GM23338 (cell line): ENCODE results near the gene RIN3. TPM values are rescaled to one million over a fixed set of nuclear protein-coding genes. Genes with fewer than 3 reads are reported as not detected.

ENCODE experiments used
- ATAC-seq: fragments of 200-7000 bp; cut with Tn5 transposase; 3 replicates; pipeline ENCODE4 v1.9.1; 2020
- DNase-seq: peaks from one replicate; pipeline ENCODE4 v3.0.0-alpha.2; 2015; ENCODE audit warnings: low spot score
- H2AFZ ChIP-seq: fragments of 200-600 bp; sonication (generic); 2 replicates; pipeline ENCODE4 v1.8.0; 2016; ENCODE audit warnings: antibody characterized with exemption, mild to moderate bottlenecking, moderate library complexity
- H3F3A ChIP-seq: fragments of 200-600 bp; sonication (generic); replicated peaks from 2 replicates; pipeline ENCODE4 v1.8.0; 2017; ENCODE audit warnings: antibody characterized with exemption, mixed run types, low read depth
- H3K27ac ChIP-seq: fragments of 200-600 bp; sonication (generic); 2 replicates; pipeline ENCODE4 v1.6.1; 2016; ENCODE audit warnings: low read depth
- H3K27me3 ChIP-seq: fragments of 200-600 bp; sonication (generic); 2 replicates; pipeline ENCODE4 v1.8.0; 2016; ENCODE audit warnings: mild to moderate bottlenecking, mixed run types, moderate library complexity; ENCODE audit not compliant: insufficient read depth
- H3K36me3 ChIP-seq: fragments of 200-600 bp; sonication (generic); 2 replicates; pipeline ENCODE4 v1.8.0; 2016; ENCODE audit warnings: mild to moderate bottlenecking; ENCODE audit not compliant: insufficient read depth
- H3K4me1 ChIP-seq: fragments of 200-600 bp; sonication (generic); 2 replicates; pipeline ENCODE4 v1.8.0; 2016; ENCODE audit warnings: mild to moderate bottlenecking, moderate library complexity; ENCODE audit not compliant: insufficient read depth
- H3K4me2 ChIP-seq: fragments of 200-600 bp; sonication (generic); 2 replicates; pipeline ENCODE4 v1.7.1; 2017; ENCODE audit warnings: mixed run types
- H3K4me3 ChIP-seq: fragments of 200-600 bp; sonication (generic); 2 replicates; pipeline ENCODE4 v1.6.1; 2016; ENCODE audit warnings: mixed run types
- H3K79me2 ChIP-seq: fragments of 200-600 bp; sonication (generic); replicated peaks from 2 replicates; pipeline ENCODE4 v1.8.0; 2017; ENCODE audit warnings: mild to moderate bottlenecking; ENCODE audit not compliant: insufficient read depth
- H3K9me2 ChIP-seq: fragments of 200-600 bp; sonication (generic); 2 replicates; pipeline ENCODE4 v1.8.0; 2017; ENCODE audit not compliant: insufficient read depth
- H4K20me1 ChIP-seq: fragments of 200-600 bp; sonication (generic); replicated peaks from 2 replicates; pipeline ENCODE4 v1.8.0; 2017; ENCODE audit warnings: mild to moderate bottlenecking; ENCODE audit not compliant: insufficient read depth
- H3K27ac Mint-ChIP-seq: 2 replicates; pipeline ENCODE4 v1.8.0; 2020; ENCODE audit warnings: inconsistent platforms, mild to moderate bottlenecking, moderate library complexity, mixed read lengths
- H3K27me3 Mint-ChIP-seq: 3 replicates; pipeline ENCODE4 v1.8.0; 2022; ENCODE audit warnings: low read depth, mild to moderate bottlenecking, moderate library complexity, mixed read lengths, inconsistent platforms; ENCODE audit not compliant: insufficient read depth, poor library complexity
- H3K36me3 Mint-ChIP-seq: 3 replicates; pipeline ENCODE4 v1.8.0; 2021; ENCODE audit warnings: low read depth, mild to moderate bottlenecking, inconsistent platforms, moderate library complexity, mixed read lengths
- H3K4me1 Mint-ChIP-seq: 3 replicates; pipeline ENCODE4 v1.8.0; 2020; ENCODE audit warnings: mild to moderate bottlenecking, inconsistent platforms, mixed read lengths
- H3K4me3 Mint-ChIP-seq: 3 replicates; pipeline ENCODE4 v1.8.0; 2021; ENCODE audit warnings: moderate library complexity, mild to moderate bottlenecking, inconsistent platforms, mixed read lengths
- H3K9me3 Mint-ChIP-seq: 3 replicates; pipeline ENCODE4 v1.8.0; 2020; ENCODE audit warnings: moderate library complexity, mild to moderate bottlenecking, inconsistent platforms, mixed read lengths
- CREB1 ChIP-seq: fragments of 250-450 bp; sonication (Bioruptor Pico); IDR thresholded peaks from 2 replicates; pipeline ENCODE4 v1.5.0; 2020; ENCODE audit warnings: low read depth, mild to moderate bottlenecking, moderate library complexity
- EZH2 ChIP-seq: fragments of 200-600 bp; sonication (generic); IDR thresholded peaks from one replicate; pipeline ENCODE4 v1.8.0; 2017; ENCODE audit warnings: antibody characterized with exemption, mild to moderate bottlenecking, low read depth; ENCODE audit not compliant: unreplicated experiment
- EZH2phosphoT487 ChIP-seq: fragments of 200-600 bp; sonication (generic); IDR thresholded peaks from one replicate; pipeline ENCODE4 v1.8.1; 2018; ENCODE audit warnings: antibody characterized with exemption; ENCODE audit not compliant: unreplicated experiment
- JUNB ChIP-seq: IDR thresholded peaks from one replicate; pipeline ENCODE4 v1.6.1; 2016; ENCODE audit warnings: antibody characterized with exemption; ENCODE audit not compliant: unreplicated experiment
- NANOG ChIP-seq: IDR thresholded peaks from 2 replicates; pipeline ENCODE4 v1.6.1; 2016; ENCODE audit warnings: antibody characterized with exemption, borderline replicate concordance
- POLR2AphosphoS5 ChIP-seq: IDR thresholded peaks from 2 replicates; pipeline ENCODE4 v1.6.1; 2016; ENCODE audit warnings: antibody characterized with exemption, low read depth
- REST ChIP-seq: IDR thresholded peaks from one replicate; pipeline ENCODE4 v1.6.1; 2018; ENCODE audit warnings: antibody characterized with exemption; ENCODE audit not compliant: unreplicated experiment
- STAT1 ChIP-seq: IDR thresholded peaks from one replicate; pipeline ENCODE4 v1.6.1; 2016; ENCODE audit warnings: antibody characterized with exemption; ENCODE audit not compliant: unreplicated experiment
- ZNF114 ChIP-seq: fragments of 250-450 bp; sonication (Bioruptor Pico); IDR thresholded peaks from 2 replicates; pipeline ENCODE4 v1.5.0; 2020; ENCODE audit warnings: mild to moderate bottlenecking, moderate library complexity
- ZNF331 ChIP-seq: fragments of 250-450 bp; sonication (Bioruptor Pico); IDR thresholded peaks from 2 replicates; pipeline ENCODE4 v1.5.0; 2020; ENCODE audit warnings: low read depth, mild to moderate bottlenecking, moderate library complexity
- polyA plus RNA-seq: library from polyadenylated mRNA; unstranded; fragments of >200 nt; fragmentation: Nextera tagmentation; extraction: Ambion mirVana; gene quantifications from 2 replicates; pipeline ENCODE4 v1.2.1, GENCODE V29; 2016
- total RNA-seq: library from RNA; depleted of rRNA; stranded (reverse); fragments of >200 nt; shearing (Covaris generic); gene quantifications from 2 replicates; pipeline ENCODE4 v1.2.3, GENCODE V29; 2014
- TF ChIP-seq, protein P1 (sequence below): IDR thresholded peaks from 2 replicates; pipeline ENCODE4 v1.6.1; 2016; ENCODE audit warnings: antibody characterized with exemption
- TF ChIP-seq, protein P2 (sequence below): fragments of 250-450 bp; sonication (Bioruptor Pico); IDR thresholded peaks from 2 replicates; pipeline ENCODE4 v1.5.0; 2020; ENCODE audit warnings: mild to moderate bottlenecking, moderate library complexity

Gene RIN3
- total and polyA plus RNA-seq, 2 experiments from 2014 or later, result 0.97 to 1.5 TPM

GRCh38 chr14:92470215-92470614, 43.4 kb upstream of the RIN3 start:
- Histone ChIP-seq H3K27ac (no peak overlapping the region), H4K20me1 (no peaks in the 10 kb centered on the region), H3K4me1 (peaks cover 10% of the 10 kb centered on the region), H3K36me3 (no peaks in the 10 kb centered on the region), H3K4me2 (no peak overlapping the region), H3F3A (no peaks in the 10 kb centered on the region), H3K27me3 (no peaks in the 10 kb centered on the region), H3K79me2 (no peaks in the 10 kb centered on the region), H3K9me2 (peaks cover 10% of the 10 kb centered on the region; the same call in 1 of the 2 replicates), H2AFZ (no peak overlapping the region), H3K4me3 (no peak overlapping the region)
- ATAC-seq (no peak), DNase-seq (peak; percentile 11)
- no peak for TF ChIP-seq NANOG
- no peak for TF ChIP-seq CREB1
- TF ChIP-seq JUNB, result no peak
- TF ChIP-seq, protein P1, sequence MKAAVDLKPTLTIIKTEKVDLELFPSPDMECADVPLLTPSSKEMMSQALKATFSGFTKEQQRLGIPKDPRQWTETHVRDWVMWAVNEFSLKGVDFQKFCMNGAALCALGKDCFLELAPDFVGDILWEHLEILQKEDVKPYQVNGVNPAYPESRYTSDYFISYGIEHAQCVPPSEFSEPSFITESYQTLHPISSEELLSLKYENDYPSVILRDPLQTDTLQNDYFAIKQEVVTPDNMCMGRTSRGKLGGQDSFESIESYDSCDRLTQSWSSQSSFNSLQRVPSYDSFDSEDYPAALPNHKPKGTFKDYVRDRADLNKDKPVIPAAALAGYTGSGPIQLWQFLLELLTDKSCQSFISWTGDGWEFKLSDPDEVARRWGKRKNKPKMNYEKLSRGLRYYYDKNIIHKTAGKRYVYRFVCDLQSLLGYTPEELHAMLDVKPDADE, result no peak
- TF ChIP-seq EZH2phosphoT487, result no peak
- no peak for TF ChIP-seq REST
- no peak for TF ChIP-seq STAT1
- TF ChIP-seq ZNF114 (CRISPR knock-in tag), result no peak
- TF ChIP-seq EZH2, result no peak
- TF ChIP-seq ZNF331, result no peak
- TF ChIP-seq, protein P2, sequence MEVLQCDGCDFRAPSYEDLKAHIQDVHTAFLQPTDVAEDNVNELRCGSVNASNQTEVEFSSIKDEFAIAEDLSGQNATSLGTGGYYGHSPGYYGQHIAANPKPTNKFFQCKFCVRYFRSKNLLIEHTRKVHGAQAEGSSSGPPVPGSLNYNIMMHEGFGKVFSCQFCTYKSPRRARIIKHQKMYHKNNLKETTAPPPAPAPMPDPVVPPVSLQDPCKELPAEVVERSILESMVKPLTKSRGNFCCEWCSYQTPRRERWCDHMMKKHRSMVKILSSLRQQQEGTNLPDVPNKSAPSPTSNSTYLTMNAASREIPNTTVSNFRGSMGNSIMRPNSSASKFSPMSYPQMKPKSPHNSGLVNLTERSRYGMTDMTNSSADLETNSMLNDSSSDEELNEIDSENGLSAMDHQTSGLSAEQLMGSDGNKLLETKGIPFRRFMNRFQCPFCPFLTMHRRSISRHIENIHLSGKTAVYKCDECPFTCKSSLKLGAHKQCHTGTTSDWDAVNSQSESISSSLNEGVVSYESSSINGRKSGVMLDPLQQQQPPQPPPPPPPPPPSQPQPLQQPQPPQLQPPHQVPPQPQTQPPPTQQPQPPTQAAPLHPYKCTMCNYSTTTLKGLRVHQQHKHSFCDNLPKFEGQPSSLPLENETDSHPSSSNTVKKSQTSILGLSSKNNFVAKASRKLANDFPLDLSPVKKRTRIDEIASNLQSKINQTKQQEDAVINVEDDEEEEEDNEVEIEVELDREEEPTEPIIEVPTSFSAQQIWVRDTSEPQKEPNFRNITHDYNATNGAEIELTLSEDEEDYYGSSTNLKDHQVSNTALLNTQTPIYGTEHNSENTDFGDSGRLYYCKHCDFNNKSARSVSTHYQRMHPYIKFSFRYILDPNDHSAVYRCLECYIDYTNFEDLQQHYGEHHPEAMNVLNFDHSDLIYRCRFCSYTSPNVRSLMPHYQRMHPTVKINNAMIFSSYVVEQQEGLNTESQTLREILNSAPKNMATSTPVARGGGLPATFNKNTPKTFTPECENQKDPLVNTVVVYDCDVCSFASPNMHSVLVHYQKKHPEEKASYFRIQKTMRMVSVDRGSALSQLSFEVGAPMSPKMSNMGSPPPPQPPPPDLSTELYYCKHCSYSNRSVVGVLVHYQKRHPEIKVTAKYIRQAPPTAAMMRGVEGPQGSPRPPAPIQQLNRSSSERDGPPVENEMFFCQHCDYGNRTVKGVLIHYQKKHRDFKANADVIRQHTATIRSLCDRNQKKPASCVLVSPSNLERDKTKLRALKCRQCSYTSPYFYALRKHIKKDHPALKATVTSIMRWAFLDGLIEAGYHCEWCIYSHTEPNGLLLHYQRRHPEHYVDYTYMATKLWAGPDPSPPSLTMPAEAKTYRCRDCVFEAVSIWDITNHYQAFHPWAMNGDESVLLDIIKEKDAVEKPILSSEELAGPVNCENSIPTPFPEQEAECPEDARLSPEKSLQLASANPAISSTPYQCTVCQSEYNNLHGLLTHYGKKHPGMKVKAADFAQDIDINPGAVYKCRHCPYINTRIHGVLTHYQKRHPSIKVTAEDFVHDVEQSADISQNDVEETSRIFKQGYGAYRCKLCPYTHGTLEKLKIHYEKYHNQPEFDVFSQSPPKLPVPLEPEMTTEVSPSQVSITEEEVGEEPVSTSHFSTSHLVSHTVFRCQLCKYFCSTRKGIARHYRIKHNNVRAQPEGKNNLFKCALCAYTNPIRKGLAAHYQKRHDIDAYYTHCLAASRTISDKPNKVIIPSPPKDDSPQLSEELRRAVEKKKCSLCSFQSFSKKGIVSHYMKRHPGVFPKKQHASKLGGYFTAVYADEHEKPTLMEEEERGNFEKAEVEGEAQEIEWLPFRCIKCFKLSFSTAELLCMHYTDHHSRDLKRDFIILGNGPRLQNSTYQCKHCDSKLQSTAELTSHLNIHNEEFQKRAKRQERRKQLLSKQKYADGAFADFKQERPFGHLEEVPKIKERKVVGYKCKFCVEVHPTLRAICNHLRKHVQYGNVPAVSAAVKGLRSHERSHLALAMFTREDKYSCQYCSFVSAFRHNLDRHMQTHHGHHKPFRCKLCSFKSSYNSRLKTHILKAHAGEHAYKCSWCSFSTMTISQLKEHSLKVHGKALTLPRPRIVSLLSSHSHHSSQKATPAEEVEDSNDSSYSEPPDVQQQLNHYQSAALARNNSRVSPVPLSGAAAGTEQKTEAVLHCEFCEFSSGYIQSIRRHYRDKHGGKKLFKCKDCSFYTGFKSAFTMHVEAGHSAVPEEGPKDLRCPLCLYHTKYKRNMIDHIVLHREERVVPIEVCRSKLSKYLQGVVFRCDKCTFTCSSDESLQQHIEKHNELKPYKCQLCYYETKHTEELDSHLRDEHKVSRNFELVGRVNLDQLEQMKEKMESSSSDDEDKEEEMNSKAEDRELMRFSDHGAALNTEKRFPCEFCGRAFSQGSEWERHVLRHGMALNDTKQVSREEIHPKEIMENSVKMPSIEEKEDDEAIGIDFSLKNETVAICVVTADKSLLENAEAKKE (CRISPR knock-in tag), result no peak
- no peak for TF ChIP-seq POLR2AphosphoS5
- peaks cover 39% of the 10 kb centered on the region for H3K4me1 Mint-ChIP-seq
- H3K27me3 Mint-ChIP-seq, result peaks cover under 1% of the 10 kb centered on the region
- no peak overlapping the region for H3K4me3 Mint-ChIP-seq
- peaks cover 8% of the 10 kb centered on the region; the same call in 2 of the 3 replicates for H3K36me3 Mint-ChIP-seq
- peaks cover 14% of the 10 kb centered on the region for H3K9me3 Mint-ChIP-seq
- H3K27ac Mint-ChIP-seq, result no peak overlapping the region
